H1 (cell line): ENCODE results near the gene KRT17. TPM values are rescaled to one million over a fixed set of nuclear protein-coding genes. Genes with fewer than 3 reads are reported as not detected.
"Not testable (repeated sequence)": the region's sequence is repeated elsewhere in the genome, so short reads cannot be mapped to it uniquely, and the experiment has no call there.

ENCODE experiments used
- CTCF ChIA-PET: fragments of 300-600 bp; sonication (Branson Sonifier 250); formaldehyde crosslinking; loops from one replicate; lab custom pipeline; 2021; ENCODE audit not compliant: partially characterized antibody; lab: Charles Lee
- POLR2A ChIA-PET: fragments of 300-600 bp; sonication (Branson Sonifier 250); formaldehyde crosslinking; loops from one replicate; lab custom pipeline; 2021; ENCODE audit warnings: inconsistent platforms; ENCODE audit not compliant: partially characterized antibody; lab: Charles Lee
- DNase-seq, 2 experiments: peaks; one replicate each; pipeline versions ENCODE4 v3.0.0 to v3.0.0-alpha.2; 2010 to 2022; ENCODE audit warnings: low spot score in 2 of 2, low read depth in 1 of 2, mixed read lengths in 1 of 2
- FAIRE-seq: peaks from 2 replicates; lab custom pipeline; 2011; peaks lifted over from hg19 to GRCh38; lab: Jason Lieb, UNC
- H2AFZ ChIP-seq: 2 replicates; pipeline ENCODE4 v1.8.1; 2012; ENCODE audit warnings: low read length, inconsistent platforms
- H2AK5ac ChIP-seq: 2 replicates; pipeline ENCODE4 v1.6.1; 2013; ENCODE audit warnings: low read depth, low read length
- H2BK120ac ChIP-seq: replicated peaks from 2 replicates; pipeline ENCODE3; 2013; ENCODE audit warnings: low read depth, low read length, inconsistent platforms
- H2BK12ac ChIP-seq: 2 replicates; pipeline ENCODE4 v1.6.1; 2013; ENCODE audit warnings: low read depth, low read length
- H2BK15ac ChIP-seq: 2 replicates; pipeline ENCODE4 v1.6.1; 2013; ENCODE audit warnings: low read length
- H2BK20ac ChIP-seq: 2 replicates; pipeline ENCODE4 v1.6.1; 2013; ENCODE audit warnings: low read length
- H2BK5ac ChIP-seq: 2 replicates; pipeline ENCODE4 v1.6.1; 2013; ENCODE audit warnings: low read depth, low read length
- H3K14ac ChIP-seq: 2 replicates; pipeline ENCODE4 v1.6.1; 2013; ENCODE audit warnings: inconsistent platforms; ENCODE audit not compliant: insufficient read length
- H3K18ac ChIP-seq: 2 replicates; pipeline ENCODE4 v1.6.1; 2013; ENCODE audit warnings: low read length; ENCODE audit errors: extremely low read depth
- H3K23ac ChIP-seq: 2 replicates; pipeline ENCODE4 v1.6.1; 2013; ENCODE audit warnings: inconsistent platforms; ENCODE audit not compliant: insufficient read length
- H3K23me2 ChIP-seq: 2 replicates; pipeline ENCODE4 v1.6.1; 2013; ENCODE audit warnings: low read depth, low read length
- H3K27ac ChIP-seq: 2 replicates; pipeline ENCODE4 v1.6.1; 2011; ENCODE audit warnings: low read depth, low read length, inconsistent platforms
- H3K27me3 ChIP-seq, 4 experiments: replicated peaks in 1 of 4; 1 replicate in 1 of 4; 2 replicates in 3 of 4; pipeline versions ENCODE4 v1.6.1 to v1.8.1; 2011 to 2013; ENCODE audit warnings: low read length in 3 of 4, mild to moderate bottlenecking in 3 of 4, inconsistent platforms in 2 of 4, mixed read lengths in 2 of 4, moderate library complexity in 1 of 4; ENCODE audit not compliant: control insufficient read depth in 3 of 4, insufficient read depth in 3 of 4; ENCODE audit errors: extremely low read depth in 1 of 4
- H3K36me3 ChIP-seq, 4 experiments: 2 replicates each; pipeline versions ENCODE4 v1.6.1 to v1.8.1; 2011 to 2013; ENCODE audit warnings: mild to moderate bottlenecking in 4 of 4, low read length in 3 of 4, moderate library complexity in 2 of 4, control low read depth in 1 of 4, inconsistent platforms in 1 of 4; ENCODE audit not compliant: insufficient read depth in 4 of 4, control insufficient read depth in 2 of 4
- H3K4ac ChIP-seq: replicated peaks from 2 replicates; pipeline ENCODE3; 2013; ENCODE audit warnings: low read length, low read depth, mixed read lengths, inconsistent platforms; ENCODE audit not compliant: insufficient read length
- H3K4me1 ChIP-seq, 4 experiments: replicated peaks in 1 of 4; 1 replicate in 1 of 4; 2 replicates in 3 of 4; pipeline versions ENCODE4 v1.6.1 to v1.8.1; 2011 to 2013; ENCODE audit warnings: low read length in 3 of 4, inconsistent platforms in 2 of 4, mixed read lengths in 1 of 4; ENCODE audit not compliant: insufficient read depth in 4 of 4, control insufficient read depth in 3 of 4
- H3K4me2 ChIP-seq, 2 experiments: 2 replicates each; pipeline versions ENCODE4 v1.6.1 to v1.8.1; 2011 to 2013; ENCODE audit warnings: low read depth in 2 of 2, low read length in 2 of 2, control low read depth in 1 of 2, inconsistent platforms in 1 of 2, mild to moderate bottlenecking in 1 of 2; ENCODE audit not compliant: insufficient read depth in 1 of 2
- H3K4me3 ChIP-seq, 4 experiments: fragments of 200-600, 300-600 bp in 1 of 4; sonication (generic), shearing (Covaris generic), sonication (Bioruptor Twin) in 1 of 4; 2 replicates each; pipeline versions ENCODE4 v1.5.1 to v1.8.1; 2011 to 2016; ENCODE audit warnings: low read length in 4 of 4, low read depth in 3 of 4, control low read depth in 2 of 4, inconsistent platforms in 2 of 4, mild to moderate bottlenecking in 2 of 4, mixed read lengths in 1 of 4, moderate library complexity in 1 of 4; ENCODE audit not compliant: insufficient read depth in 2 of 4; ENCODE audit errors: extremely low read depth in 1 of 4
- H3K56ac ChIP-seq: replicated peaks from 2 replicates; pipeline ENCODE3; 2013; ENCODE audit warnings: low read depth, mild to moderate bottlenecking, mixed read lengths, low read length, inconsistent platforms; ENCODE audit not compliant: insufficient read length
- H3K79me1 ChIP-seq: 2 replicates; pipeline ENCODE4 v1.6.1; 2013; ENCODE audit warnings: low read depth, low read length, control low read depth
- H3K79me2 ChIP-seq, 2 experiments: 2 replicates each; pipeline versions ENCODE4 v1.6.1 to v1.8.1; 2012 to 2013; ENCODE audit warnings: low read length in 2 of 2, mild to moderate bottlenecking in 2 of 2, inconsistent platforms in 1 of 2; ENCODE audit not compliant: insufficient read depth in 2 of 2, control insufficient read depth in 1 of 2
- H3K9ac ChIP-seq, 4 experiments: replicated peaks in 1 of 4; 1 replicate in 1 of 4; 2 replicates in 3 of 4; pipeline versions ENCODE4 v1.6.1 to v1.8.1; 2011 to 2013; ENCODE audit warnings: low read depth in 3 of 4, low read length in 3 of 4, control low read depth in 2 of 4, mild to moderate bottlenecking in 2 of 4, moderate library complexity in 2 of 4, inconsistent platforms in 1 of 4; ENCODE audit errors: extremely low read depth in 1 of 4
- H3K9me3 ChIP-seq, 2 experiments: 2 replicates each; pipeline versions ENCODE4 v1.6.1 to v1.8.1; 2012 to 2013; ENCODE audit warnings: mild to moderate bottlenecking in 2 of 2, moderate library complexity in 2 of 2, control low read depth in 1 of 2, inconsistent platforms in 1 of 2, low read depth in 1 of 2, low read length in 1 of 2, mixed read lengths in 1 of 2; ENCODE audit not compliant: insufficient read depth in 2 of 2
- H4K20me1 ChIP-seq, 2 experiments: replicated peaks in 1 of 2; 2 replicates each; pipeline versions ENCODE3 to v1.8.1; 2011 to 2013; ENCODE audit warnings: inconsistent platforms in 2 of 2, low read length in 2 of 2, mild to moderate bottlenecking in 1 of 2; ENCODE audit not compliant: insufficient read depth in 2 of 2, control insufficient read depth in 1 of 2
- H4K5ac ChIP-seq: 2 replicates; pipeline ENCODE4 v1.6.1; 2013; ENCODE audit warnings: low read length, low read depth, mixed read lengths, inconsistent platforms; ENCODE audit not compliant: insufficient read length
- H4K8ac ChIP-seq: 2 replicates; pipeline ENCODE4 v1.8.0; 2013; ENCODE audit warnings: mild to moderate bottlenecking, moderate library complexity, low read length, inconsistent platforms; ENCODE audit not compliant: insufficient read depth; ENCODE audit errors: extremely low read depth
- H4K91ac ChIP-seq: replicated peaks from 2 replicates; pipeline ENCODE3; 2013; ENCODE audit warnings: low read length, mixed read lengths, inconsistent platforms; ENCODE audit not compliant: insufficient read length
- WGBS, 2 experiments: shearing (Covaris generic) in 1 of 2; methylation state at CpG; one replicate each; pipeline versions ENCODE4 v1.1.6 to v1.1.7; 2013 to 2015; ENCODE audit warnings: low lambda C conversion rate in 2 of 2, mixed read lengths in 2 of 2, inconsistent platforms in 1 of 2, low coverage in 1 of 2, missing lambda C conversion rate in 1 of 2; ENCODE audit not compliant: insufficient replicate concordance in 2 of 2, insufficient coverage in 1 of 2, insufficient read length in 1 of 2; ENCODE audit errors: extremely low coverage in 1 of 2, missing lambda C conversion rate in 1 of 2; 5-methylcytosine and 5-hydroxymethylcytosine counted together
- polyA plus RNA-seq, 7 experiments: library from polyadenylated mRNA; depleted of rRNA in 3 of 7; stranded (reverse) in 5 of 7; unstranded in 2 of 7; fragments of >200 nt in 5 of 7; fragments of 200-250 nt in 2 of 7; gene quantifications; 1 replicate in 5 of 7; 2 replicates in 1 of 7; 4 replicates in 1 of 7; pipeline versions ENCODE4 v1.2.1 to v1.2.3, GENCODE V29; 2011 to 2013; ENCODE audit warnings: missing spikeins in 2 of 7, mixed read lengths in 2 of 7
- total RNA-seq: library from RNA; stranded (reverse); fragmentation: NEBNext Ultra II Directional; extraction: Animal tissue kit (Norgen Biotek cat#: 25700); gene quantifications from 2 replicates; pipeline ENCODE4 v1.2.1, GENCODE V29; 2021

KRT17 gene
- total and polyA plus RNA-seq, 2 of the 8 experiments (the other 6 are each of a cell fraction or from before 2014, with no cell fraction given), result 0.50 to 0.95 TPM

- DNase-seq, H3K56ac ChIP-seq, H3K9me3 ChIP-seq, H3K36me3 ChIP-seq, H2BK20ac ChIP-seq, H3K23ac ChIP-seq, H2BK15ac ChIP-seq, H4K5ac ChIP-seq, H3K4me3 ChIP-seq, H3K23me2 ChIP-seq, H3K4me2 ChIP-seq, H4K91ac ChIP-seq, H2BK12ac ChIP-seq, FAIRE-seq, H2AK5ac ChIP-seq, H3K27me3 ChIP-seq, H3K79me2 ChIP-seq, H4K20me1 ChIP-seq, H4K8ac ChIP-seq, H2BK5ac ChIP-seq, H2BK120ac ChIP-seq, H3K4me1 ChIP-seq, H3K4ac ChIP-seq, H3K9ac ChIP-seq, H3K14ac ChIP-seq, H2AFZ ChIP-seq, H3K27ac ChIP-seq, H3K18ac ChIP-seq, H3K79me1 ChIP-seq: not testable (repeated sequence)
- CTCF ChIA-PET, result interaction anchor here (0.6 to 5.4 kb wide), 16 partner anchors 9 to 177 kb away, joined by 3 to 46 read pairs (median 8); partner anchors contain the start of gene KRT9
- POLR2A ChIA-PET, result interaction anchor here (1.2 to 1.7 kb wide), 4 partner anchors 9 to 106 kb away, joined by 3 to 4 read pairs (median 3); no protein-coding TSS in a partner anchor
- 90% methylated on average over 13 of the region's 13 CpGs; no CpG with 5 or more reads in 1 of the 2 experiments for WGBS, 2 experiments
Observed at GRCh38 chr17:41582061-41582968, 42.1 kb downstream of the KRT17 start.
